Measurements from ENCODE around the gene MTUS2. TPM values are rescaled to one million over a fixed set of nuclear protein-coding genes. Genes with fewer than 3 reads are reported as not detected.
"Not testable (repeated sequence)": the region's sequence is repeated elsewhere in the genome, so short reads cannot be mapped to it uniquely, and the experiment has no call there.

The MTUS2 gene
- total RNA-seq, 4 donors from 2014 or later, result 0.44 to 1.1 (median 0.48) TPM; not detected in 1

GRCh38 chr13:29386246-29386645 is 566.1 kb downstream of the MTUS2 start:
- TF ChIP-seq, protein P1, sequence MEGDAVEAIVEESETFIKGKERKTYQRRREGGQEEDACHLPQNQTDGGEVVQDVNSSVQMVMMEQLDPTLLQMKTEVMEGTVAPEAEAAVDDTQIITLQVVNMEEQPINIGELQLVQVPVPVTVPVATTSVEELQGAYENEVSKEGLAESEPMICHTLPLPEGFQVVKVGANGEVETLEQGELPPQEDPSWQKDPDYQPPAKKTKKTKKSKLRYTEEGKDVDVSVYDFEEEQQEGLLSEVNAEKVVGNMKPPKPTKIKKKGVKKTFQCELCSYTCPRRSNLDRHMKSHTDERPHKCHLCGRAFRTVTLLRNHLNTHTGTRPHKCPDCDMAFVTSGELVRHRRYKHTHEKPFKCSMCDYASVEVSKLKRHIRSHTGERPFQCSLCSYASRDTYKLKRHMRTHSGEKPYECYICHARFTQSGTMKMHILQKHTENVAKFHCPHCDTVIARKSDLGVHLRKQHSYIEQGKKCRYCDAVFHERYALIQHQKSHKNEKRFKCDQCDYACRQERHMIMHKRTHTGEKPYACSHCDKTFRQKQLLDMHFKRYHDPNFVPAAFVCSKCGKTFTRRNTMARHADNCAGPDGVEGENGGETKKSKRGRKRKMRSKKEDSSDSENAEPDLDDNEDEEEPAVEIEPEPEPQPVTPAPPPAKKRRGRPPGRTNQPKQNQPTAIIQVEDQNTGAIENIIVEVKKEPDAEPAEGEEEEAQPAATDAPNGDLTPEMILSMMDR (IDR thresholded peaks at IDR 0.05), result no peak
- DNase-seq (ENCODE audit: low spot score) (no peak), ATAC-seq (ENCODE audit: low FRiP score) (no peak)

GRCh38 chr13:29390598-29390997 is 570.5 kb downstream of the MTUS2 start:
- ATAC-seq (ENCODE audit: low FRiP score); DNase-seq (ENCODE audit: low spot score): not testable (repeated sequence)

- ATAC-seq (ENCODE audit: low FRiP score) (no peak), DNase-seq (ENCODE audit: low spot score) (no peak)
- TF ChIP-seq, protein P1 (IDR thresholded peaks at IDR 0.05), result no peak
These were observed 576.3 kb downstream of the MTUS2 start for GRCh38 chr13:29396446-29396845.

- TF ChIP-seq, protein P1 (IDR thresholded peaks at IDR 0.05), result no peak
- no peak for ATAC-seq (ENCODE audit: low FRiP score)
- no peak for DNase-seq (ENCODE audit: low spot score)
These were observed 577.1 kb downstream of the MTUS2 start for GRCh38 chr13:29397265-29397664.

DNA sequence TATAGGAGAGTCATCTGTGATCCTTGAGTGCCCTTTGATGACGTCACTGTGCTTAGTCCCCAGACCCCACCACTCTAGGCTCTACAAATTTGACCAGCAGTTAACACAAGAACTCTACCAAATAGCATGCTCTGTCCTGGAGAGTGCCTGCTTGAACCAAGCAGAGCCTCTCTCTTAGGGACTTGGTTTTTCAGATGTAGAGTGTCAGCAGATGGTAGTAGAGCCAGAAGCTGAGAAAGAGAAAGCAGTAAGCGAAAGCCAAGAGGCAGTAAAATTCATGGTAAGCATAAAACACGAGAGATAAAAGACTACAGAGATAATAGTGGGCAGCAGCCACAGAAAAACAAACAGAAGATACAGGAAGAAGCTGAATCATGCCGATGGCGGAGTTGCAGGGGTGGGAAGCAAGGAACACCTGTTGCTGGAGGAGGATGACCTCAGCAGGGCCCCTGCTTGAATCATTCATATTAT is 582.1 kb downstream of the MTUS2 start:
- ATAC-seq (ENCODE audit: low FRiP score), result no peak
- DNase-seq (ENCODE audit: low spot score), result no peak
- TF ChIP-seq, protein P1 (IDR thresholded peaks at IDR 0.05), result no peak

DNA sequence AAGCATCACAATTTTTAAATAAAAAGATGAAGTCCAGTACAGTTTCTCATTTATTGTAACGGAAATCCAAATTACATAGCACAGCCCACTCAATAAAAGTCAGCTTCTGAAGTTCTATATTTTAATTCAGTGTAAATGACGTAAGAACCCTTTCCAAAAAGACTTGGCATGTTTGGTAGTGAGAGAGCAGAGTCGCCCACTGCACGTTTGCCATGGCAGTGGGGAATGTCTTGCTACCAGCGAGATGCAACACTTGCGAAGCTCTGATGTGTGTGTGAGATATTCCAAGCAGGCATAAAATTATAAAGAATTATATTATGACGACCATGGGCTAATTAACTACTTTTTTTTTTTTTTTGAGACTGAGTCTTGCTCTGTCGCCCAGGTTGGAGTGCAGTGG is 585.3 kb downstream of the MTUS2 start:
- no peak for DNase-seq (ENCODE audit: low spot score)
- no peak for ATAC-seq (ENCODE audit: low FRiP score)
- TF ChIP-seq, protein P1 (IDR thresholded peaks at IDR 0.05), result no peak

DNA sequence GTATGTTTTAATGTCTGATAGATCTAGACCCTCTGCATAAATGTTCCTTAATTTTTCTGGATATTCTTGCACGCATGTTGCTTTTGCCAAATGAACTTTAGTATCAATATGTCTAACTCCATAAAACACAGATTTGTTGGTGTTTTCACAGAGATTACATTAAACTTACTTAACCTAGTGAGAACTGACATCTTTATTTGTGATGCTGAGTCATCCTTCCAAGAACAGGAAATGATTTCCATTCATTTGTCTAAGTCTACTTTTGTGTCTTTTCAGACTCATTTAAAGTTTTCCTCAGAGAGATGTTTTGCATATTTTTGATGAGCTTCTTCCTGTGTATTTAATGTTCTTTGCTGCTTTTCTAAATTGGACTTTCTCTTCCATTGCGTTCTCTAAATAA is 591.3 kb downstream of the MTUS2 start:
- no peak for DNase-seq (ENCODE audit: low spot score)
- no peak for ATAC-seq (ENCODE audit: low FRiP score)
- TF ChIP-seq, protein P1 (IDR thresholded peaks at IDR 0.05), result no peak

GRCh38 chr13:29418026-29418425 is 597.9 kb downstream of the MTUS2 start:
- TF ChIP-seq, protein P1 (IDR thresholded peaks at IDR 0.05), result no peak
- ATAC-seq (ENCODE audit: low FRiP score), result no peak

More at GRCh38 chr13:29418026-29418425, 597.9 kb downstream of the MTUS2 start:
- DNase-seq (ENCODE audit: low spot score), result no peak
